ENCODE measurements around the gene BCO2. TPM values are rescaled to one million over a fixed set of nuclear protein-coding genes. Genes with fewer than 3 reads are reported as not detected.
A peak's percentile ranks its signal among the peaks of the same experiment; 100 is the strongest.

The BCO2 gene
- total and polyA plus RNA-seq, 5 donors from 2014 or later = 0.81 TPM; not detected in 4

- DNase-seq (no peak), ATAC-seq (ENCODE audit: low read depth in 2 of 2) (no peak)
- no peak overlapping the region for H3K4me3 ChIP-seq (ENCODE audit: low read depth, low read length)
- H3K9me3 Mint-ChIP-seq = peaks cover 0 to 4% (median 0%) of the 10 kb centered on the region in 7 donors
- peaks cover 41% of the 10 kb centered on the region for H3K27me3 Mint-ChIP-seq
- peaks cover 4% of the 10 kb centered on the region for H3K36me3 Mint-ChIP-seq
- H3K27ac ChIP-seq (ENCODE audit: insufficient read depth, low read length, poor library complexity, severe bottlenecking) = no peak overlapping the region
- H3K4me1 Mint-ChIP-seq = no peaks in the 10 kb centered on the region
- no peak overlapping the region for H3K4me3 Mint-ChIP-seq
- H3K36me3 ChIP-seq (ENCODE audit: control insufficient read depth, insufficient read depth, low read length) = no peaks in the 10 kb centered on the region
- no peak overlapping the region for H3K27ac Mint-ChIP-seq
- H3K9me3 ChIP-seq (ENCODE audit: control insufficient read depth in 2 of 2, low read length in 2 of 2) = no peaks in the 10 kb centered on the region
- no peaks in the 10 kb centered on the region for H3K4me1 ChIP-seq (ENCODE audit: control insufficient read depth, insufficient read depth, low read length, poor library complexity, severe bottlenecking)
- H3K27me3 ChIP-seq (ENCODE audit: control insufficient read depth, insufficient read depth, low read length) = no peaks in the 10 kb centered on the region
These were observed 12.4 kb upstream of the BCO2 start for GRCh38 chr11:112162761-112163546.

GRCh38 chr11:112163875-112164685, 11.2 kb upstream of the BCO2 start, which contains the start of gene IL18:
Gene IL18 (minus strand): TSS chr11:112164094. CDS start chr11:112155053, 9,041 bp downstream.
- H3K4me3 ChIP-seq (ENCODE audit: low read depth, low read length) = no peak within 1 kb of the TSS
- ATAC-seq (ENCODE audit: low read depth in 2 of 2) (no peak), DNase-seq (no peak)
- no peaks in the 10 kb centered on the region for H3K27me3 ChIP-seq (ENCODE audit: control insufficient read depth, insufficient read depth, low read length)
- peaks cover 4% of the 10 kb centered on the region for H3K36me3 Mint-ChIP-seq
- no peaks in the 10 kb centered on the region for H3K4me1 Mint-ChIP-seq
- H3K27ac Mint-ChIP-seq = no peak within 1 kb of the TSS
- no peaks in the 10 kb centered on the region for H3K36me3 ChIP-seq (ENCODE audit: control insufficient read depth, insufficient read depth, low read length)
- no peaks in the 10 kb centered on the region for H3K9me3 ChIP-seq (ENCODE audit: control insufficient read depth in 2 of 2, low read length in 2 of 2)
- peaks cover 41% of the 10 kb centered on the region for H3K27me3 Mint-ChIP-seq
- H3K4me1 ChIP-seq (ENCODE audit: control insufficient read depth, insufficient read depth, low read length, poor library complexity, severe bottlenecking) = no peaks in the 10 kb centered on the region
- H3K4me3 Mint-ChIP-seq = no peak within 1 kb of the TSS
- H3K9me3 Mint-ChIP-seq = peaks cover 0 to 4% (median 0%) of the 10 kb centered on the region in 7 donors
- H3K27ac ChIP-seq (ENCODE audit: insufficient read depth, low read length, poor library complexity, severe bottlenecking) = no peak within 1 kb of the TSS

- no peaks in the 10 kb centered on the region for H3K4me1 Mint-ChIP-seq
- H3K27me3 ChIP-seq (ENCODE audit: control insufficient read depth, insufficient read depth, low read length) = no peaks in the 10 kb centered on the region
- ATAC-seq (ENCODE audit: low read depth in 2 of 2) (no peak), DNase-seq (no peak)
- no peak overlapping the region for H3K4me3 ChIP-seq (ENCODE audit: low read depth, low read length)
- H3K27me3 Mint-ChIP-seq = peaks cover 40% of the 10 kb centered on the region
- H3K9me3 ChIP-seq (ENCODE audit: control insufficient read depth in 2 of 2, low read length in 2 of 2) = no peaks in the 10 kb centered on the region
- no peak overlapping the region for H3K27ac ChIP-seq (ENCODE audit: insufficient read depth, low read length, poor library complexity, severe bottlenecking)
- H3K4me1 ChIP-seq (ENCODE audit: control insufficient read depth, insufficient read depth, low read length, poor library complexity, severe bottlenecking) = no peaks in the 10 kb centered on the region
- H3K27ac Mint-ChIP-seq = no peak overlapping the region
- H3K36me3 ChIP-seq (ENCODE audit: control insufficient read depth, insufficient read depth, low read length) = no peaks in the 10 kb centered on the region
- H3K9me3 Mint-ChIP-seq = peaks cover 0 to 4% (median 0%) of the 10 kb centered on the region in 7 donors
- H3K36me3 Mint-ChIP-seq = peaks cover 4% of the 10 kb centered on the region
- H3K4me3 Mint-ChIP-seq = no peak overlapping the region
These were observed 10.3 kb upstream of the BCO2 start for GRCh38 chr11:112165049-112165448.

GRCh38 chr11:112166562-112166961, 8.8 kb upstream of the BCO2 start:
- ATAC-seq (ENCODE audit: low read depth in 2 of 2) (no peak), DNase-seq (no peak)
- Histone ChIP-seq H3K36me3 (ENCODE audit: control insufficient read depth, insufficient read depth, low read length) (no peaks in the 10 kb centered on the region), H3K9me3 (ENCODE audit: control insufficient read depth in 2 of 2, low read length in 2 of 2) (no peaks in the 10 kb centered on the region), H3K4me1 (ENCODE audit: control insufficient read depth, insufficient read depth, low read length, poor library complexity, severe bottlenecking) (no peaks in the 10 kb centered on the region), H3K27ac (ENCODE audit: insufficient read depth, low read length, poor library complexity, severe bottlenecking) (no peak overlapping the region), H3K4me3 (ENCODE audit: low read depth, low read length) (no peak overlapping the region), H3K27me3 (ENCODE audit: control insufficient read depth, insufficient read depth, low read length) (no peaks in the 10 kb centered on the region)
- H3K4me3 Mint-ChIP-seq = no peak overlapping the region
- peaks cover 35% of the 10 kb centered on the region for H3K27me3 Mint-ChIP-seq
- H3K27ac Mint-ChIP-seq = no peak overlapping the region
- H3K4me1 Mint-ChIP-seq = no peaks in the 10 kb centered on the region
- peaks cover 4% of the 10 kb centered on the region for H3K36me3 Mint-ChIP-seq
- peaks cover 0 to 4% (median 0%) of the 10 kb centered on the region in 7 donors for H3K9me3 Mint-ChIP-seq

- Mint-ChIP-seq H3K4me3 (no peak within 1 kb of the TSS), H3K27me3 (peaks cover 32% of the 10 kb centered on the region), H3K9me3 (peaks cover 0 to 4% (median 0%) of the 10 kb centered on the region in 7 donors), H3K27ac (no peak within 1 kb of the TSS), H3K4me1 (no peaks in the 10 kb centered on the region), H3K36me3 (peaks cover under 1% of the 10 kb centered on the region)
- Histone ChIP-seq H3K4me1 (ENCODE audit: control insufficient read depth, insufficient read depth, low read length, poor library complexity, severe bottlenecking) (no peaks in the 10 kb centered on the region), H3K27ac (ENCODE audit: insufficient read depth, low read length, poor library complexity, severe bottlenecking) (no peak within 1 kb of the TSS), H3K4me3 (ENCODE audit: low read depth, low read length) (no peak within 1 kb of the TSS), H3K9me3 (ENCODE audit: control insufficient read depth in 2 of 2, low read length in 2 of 2) (no peaks in the 10 kb centered on the region), H3K36me3 (ENCODE audit: control insufficient read depth, insufficient read depth, low read length) (no peaks in the 10 kb centered on the region), H3K27me3 (ENCODE audit: control insufficient read depth, insufficient read depth, low read length) (no peaks in the 10 kb centered on the region)
- no peak for ATAC-seq (ENCODE audit: low read depth in 2 of 2)
- DNase-seq = no peak
These were observed 8.2 kb upstream of the BCO2 start, which contains the start of gene TEX12 for GRCh38 chr11:112167145-112167544. Gene TEX12 (plus strand): TSS chr11:112167372. CDS start chr11:112169269, 1,897 bp downstream.

- ATAC-seq (ENCODE audit: low read depth in 2 of 2) = no peak
- H3K9me3 Mint-ChIP-seq = peaks cover 0 to 2% (median 0%) of the 10 kb centered on the region in 7 donors
- DNase-seq = peak in 1 of 3 donors; percentile 5
- H3K27me3 Mint-ChIP-seq = peaks cover 16% of the 10 kb centered on the region
- no peaks in the 10 kb centered on the region for H3K36me3 Mint-ChIP-seq
- H3K9me3 ChIP-seq (ENCODE audit: control insufficient read depth in 2 of 2, low read length in 2 of 2) = no peaks in the 10 kb centered on the region
- no peak overlapping the region for H3K27ac ChIP-seq (ENCODE audit: insufficient read depth, low read length, poor library complexity, severe bottlenecking)
- no peaks in the 10 kb centered on the region for H3K36me3 ChIP-seq (ENCODE audit: control insufficient read depth, insufficient read depth, low read length)
- no peak overlapping the region for H3K27ac Mint-ChIP-seq
- H3K4me1 ChIP-seq (ENCODE audit: control insufficient read depth, insufficient read depth, low read length, poor library complexity, severe bottlenecking) = peaks cover 5% of the 10 kb centered on the region
- no peak overlapping the region for H3K4me3 Mint-ChIP-seq
- no peak overlapping the region for H3K4me3 ChIP-seq (ENCODE audit: low read depth, low read length)
- H3K27me3 ChIP-seq (ENCODE audit: control insufficient read depth, insufficient read depth, low read length) = peaks cover 13% of the 10 kb centered on the region
- peaks cover 7 to 12% (median 10%) of the 10 kb centered on the region in 4 donors for H3K4me1 Mint-ChIP-seq
These were observed 2.8 kb upstream of the BCO2 start for GRCh38 chr11:112172362-112172994.

- Mint-ChIP-seq H3K36me3 (no peaks in the 10 kb centered on the region), H3K27ac (no peak overlapping the region), H3K9me3 (no peaks in the 10 kb centered on the region), H3K4me3 (no peak overlapping the region), H3K27me3 (peaks cover 22% of the 10 kb centered on the region), H3K4me1 (peaks cover 7 to 12% (median 10%) of the 10 kb centered on the region in 4 donors)
- ATAC-seq (ENCODE audit: low read depth in 2 of 2) (no peak), DNase-seq (no peak)
- H3K9me3 ChIP-seq (ENCODE audit: control insufficient read depth in 2 of 2, low read length in 2 of 2) = no peaks in the 10 kb centered on the region
- H3K4me3 ChIP-seq (ENCODE audit: low read depth, low read length) = no peak overlapping the region
- H3K27me3 ChIP-seq (ENCODE audit: control insufficient read depth, insufficient read depth, low read length) = peaks cover 13% of the 10 kb centered on the region
- no peak overlapping the region for H3K27ac ChIP-seq (ENCODE audit: insufficient read depth, low read length, poor library complexity, severe bottlenecking)
- peaks cover 5% of the 10 kb centered on the region for H3K4me1 ChIP-seq (ENCODE audit: control insufficient read depth, insufficient read depth, low read length, poor library complexity, severe bottlenecking)
- no peaks in the 10 kb centered on the region for H3K36me3 ChIP-seq (ENCODE audit: control insufficient read depth, insufficient read depth, low read length)
These were observed 2.2 kb upstream of the BCO2 start for GRCh38 chr11:112173152-112173551.
